OCI-LY7 (cell line): Measurements from ENCODE around the gene GALNT6. TPM values are rescaled to one million over a fixed set of nuclear protein-coding genes. Genes with fewer than 3 reads are reported as not detected.

Experiments used
- BruUV-seq: library from RNA; stranded (reverse); fragments of 400-500 nt; replicated peaks from 2 replicates; lab custom pipeline; 2021; lab: Mats Ljungman, UMichigan
- CTCF ChIA-PET: fragments of 300-600 bp; sonication (Branson Sonifier 250); formaldehyde crosslinking; loops from one replicate; lab custom pipeline; 2022; ENCODE audit warnings: antibody characterized with exemption; ENCODE audit not compliant: unreplicated experiment; lab: Charles Lee
- POLR2A ChIA-PET: fragments of 300-600 bp; sonication (Branson Sonifier 250); formaldehyde crosslinking; loops from one replicate; lab custom pipeline; 2022; ENCODE audit warnings: antibody characterized with exemption; lab: Charles Lee
- DNase-seq: peaks from one replicate; pipeline ENCODE4 v3.0.0-alpha.2; 2015; ENCODE audit warnings: low spot score
- H2AFZ ChIP-seq: fragments of 200-600 bp; sonication (generic), shearing (Covaris generic); 2 replicates; pipeline ENCODE4 v1.6.1; 2014; ENCODE audit warnings: mild to moderate bottlenecking, antibody characterized with exemption, low read length, moderate library complexity
- H3K27ac ChIP-seq: fragments of 200-600 bp; sonication (generic); 2 replicates; pipeline ENCODE4 v1.5.1; 2014; ENCODE audit warnings: mixed run types, low read depth, mild to moderate bottlenecking, moderate library complexity, low read length, inconsistent platforms; ENCODE audit not compliant: poor library complexity, severe bottlenecking
- H3K36me3 ChIP-seq: fragments of 200-600 bp; sonication (generic); 2 replicates; pipeline ENCODE4 v1.6.1; 2014; ENCODE audit warnings: mild to moderate bottlenecking, antibody characterized with exemption, low read length, moderate library complexity, mixed read lengths; ENCODE audit not compliant: insufficient read depth
- H3K4me1 ChIP-seq: fragments of 200-600 bp; sonication (generic); 2 replicates; pipeline ENCODE4 v1.5.1; 2014; ENCODE audit warnings: mild to moderate bottlenecking, low read length; ENCODE audit not compliant: insufficient read depth, poor library complexity, severe bottlenecking
- H3K4me2 ChIP-seq: fragments of 200-600 bp; sonication (generic); 2 replicates; pipeline ENCODE4 v1.6.1; 2014; ENCODE audit warnings: mild to moderate bottlenecking, low read length
- H3K4me3 ChIP-seq: fragments of 200-600 bp; sonication (generic); 2 replicates; pipeline ENCODE4 v1.5.1; 2014; ENCODE audit warnings: mild to moderate bottlenecking, low read depth, low read length; ENCODE audit not compliant: poor library complexity, severe bottlenecking
- H3K79me2 ChIP-seq: fragments of 200-600 bp; sonication (generic); 2 replicates; pipeline ENCODE4 v1.6.1; 2016; ENCODE audit warnings: low read depth, mild to moderate bottlenecking, low read length, moderate library complexity, mixed read lengths; ENCODE audit not compliant: insufficient read depth
- H3K9me2 ChIP-seq: fragments of 200-600 bp; sonication (generic); 2 replicates; pipeline ENCODE4 v1.6.1; 2016; ENCODE audit warnings: mild to moderate bottlenecking, low read length, mixed read lengths; ENCODE audit not compliant: insufficient read depth
- H3K9me3 ChIP-seq: fragments of 200-600 bp; sonication (generic); 2 replicates; pipeline ENCODE4 v1.6.1; 2014; ENCODE audit warnings: mild to moderate bottlenecking, mixed run types, low read length, mixed read lengths
- H4K20me1 ChIP-seq: fragments of 200-600 bp; sonication (generic); 2 replicates; pipeline ENCODE4 v1.6.1; 2014; ENCODE audit warnings: mild to moderate bottlenecking, antibody characterized with exemption, low read length, moderate library complexity, mixed read lengths; ENCODE audit not compliant: insufficient read depth
- EZH2phosphoT487 ChIP-seq: fragments of 200-600 bp; sonication (generic); IDR thresholded peaks from 2 replicates; pipeline ENCODE4 v1.6.1; 2018; ENCODE audit warnings: low read depth, borderline replicate concordance, mild to moderate bottlenecking, mixed run types, antibody characterized with exemption, low read length, moderate library complexity, mixed read lengths
- intact Hi-C: fragments of 100-400 bp; cut with micrococcal nuclease; formaldehyde crosslinking; loops from one replicate; pipeline ENCODE4 v1.10.0; 2022; ENCODE audit not compliant: unreplicated experiment
- total RNA-seq, 2 experiments: library from RNA; depleted of rRNA in 1 of 2; stranded (reverse); fragments of >200 nt in 1 of 2; shearing (Covaris generic) in 1 of 2; gene quantifications; 2 replicates each; pipeline ENCODE4 v1.2.3, GENCODE V29; 2014 to 2022
- TF ChIP-seq, protein P1 (sequence below): fragments of 200-600 bp; sonication (generic); conservative IDR thresholded peaks from 2 replicates; pipeline ENCODE4 v1.5.1; 2014; ENCODE audit warnings: mild to moderate bottlenecking, antibody characterized with exemption, low read length, moderate library complexity, mixed read lengths

The GALNT6 gene
- total RNA-seq, 2 experiments from 2014 or later: 1.4 to 4.8 TPM

DNA sequence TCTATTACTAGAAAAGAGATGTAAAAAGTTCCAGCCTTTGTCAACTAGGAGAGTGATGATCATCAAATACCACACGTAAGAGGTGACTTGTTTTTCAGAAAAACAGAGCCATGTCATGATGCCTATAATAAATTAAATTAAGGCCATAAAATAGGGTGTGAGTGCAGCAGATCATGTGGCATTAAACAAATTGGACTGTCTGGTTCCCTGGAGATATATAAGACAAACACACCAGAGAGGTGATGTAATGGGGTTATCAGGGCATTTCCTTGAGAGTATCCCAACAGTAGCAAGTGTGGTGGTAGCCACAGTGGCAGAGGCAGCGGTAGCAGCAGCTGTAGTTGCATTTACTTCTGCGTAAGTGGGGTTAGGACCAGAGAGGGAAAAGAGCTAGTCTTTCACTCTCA is 14.6 kb upstream of the GALNT6 start:
- H3K4me1 ChIP-seq: no peaks in the 10 kb centered on the region
- no peak for DNase-seq
- H3K4me3 ChIP-seq: no peak overlapping the region
- no peak overlapping the region for H2AFZ ChIP-seq
- TF ChIP-seq EZH2phosphoT487: no peak
- TF ChIP-seq, protein P1, sequence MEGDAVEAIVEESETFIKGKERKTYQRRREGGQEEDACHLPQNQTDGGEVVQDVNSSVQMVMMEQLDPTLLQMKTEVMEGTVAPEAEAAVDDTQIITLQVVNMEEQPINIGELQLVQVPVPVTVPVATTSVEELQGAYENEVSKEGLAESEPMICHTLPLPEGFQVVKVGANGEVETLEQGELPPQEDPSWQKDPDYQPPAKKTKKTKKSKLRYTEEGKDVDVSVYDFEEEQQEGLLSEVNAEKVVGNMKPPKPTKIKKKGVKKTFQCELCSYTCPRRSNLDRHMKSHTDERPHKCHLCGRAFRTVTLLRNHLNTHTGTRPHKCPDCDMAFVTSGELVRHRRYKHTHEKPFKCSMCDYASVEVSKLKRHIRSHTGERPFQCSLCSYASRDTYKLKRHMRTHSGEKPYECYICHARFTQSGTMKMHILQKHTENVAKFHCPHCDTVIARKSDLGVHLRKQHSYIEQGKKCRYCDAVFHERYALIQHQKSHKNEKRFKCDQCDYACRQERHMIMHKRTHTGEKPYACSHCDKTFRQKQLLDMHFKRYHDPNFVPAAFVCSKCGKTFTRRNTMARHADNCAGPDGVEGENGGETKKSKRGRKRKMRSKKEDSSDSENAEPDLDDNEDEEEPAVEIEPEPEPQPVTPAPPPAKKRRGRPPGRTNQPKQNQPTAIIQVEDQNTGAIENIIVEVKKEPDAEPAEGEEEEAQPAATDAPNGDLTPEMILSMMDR: no peak
- POLR2A ChIA-PET: no interaction called here
- H3K9me3 ChIP-seq: no peaks in the 10 kb centered on the region
- CTCF ChIA-PET: no interaction called here
- H3K4me2 ChIP-seq: no peak overlapping the region
- no peak overlapping the region for H3K27ac ChIP-seq
- H3K9me2 ChIP-seq: no peaks in the 10 kb centered on the region
- no peaks in the 10 kb centered on the region for H3K36me3 ChIP-seq
- no TSS peak for BruUV-seq
- no peaks in the 10 kb centered on the region for H4K20me1 ChIP-seq
- H3K79me2 ChIP-seq: no peaks in the 10 kb centered on the region
- intact Hi-C loops: no loop called here

DNA sequence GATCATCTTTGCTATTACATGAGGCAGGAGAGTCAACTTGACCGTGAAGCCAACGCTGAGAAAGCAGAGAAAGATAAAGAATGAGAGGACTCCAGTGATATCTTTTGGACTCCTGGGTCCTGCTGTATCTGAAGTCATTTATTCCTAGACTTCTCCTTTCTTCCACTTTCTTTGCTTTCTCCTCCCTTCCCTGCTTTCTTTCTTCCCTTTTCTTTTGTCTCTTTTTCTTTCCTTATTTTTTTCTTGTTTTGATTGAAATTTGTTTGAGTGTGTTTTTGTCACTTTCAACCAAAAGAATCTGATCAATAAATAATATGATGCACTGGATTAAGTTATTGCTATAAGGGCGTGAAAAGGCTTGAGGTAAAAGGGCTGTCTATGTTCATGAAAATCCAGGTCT is 13.4 kb upstream of the GALNT6 start:
- no peak overlapping the region for H2AFZ ChIP-seq
- intact Hi-C loops: no loop called here
- no peaks in the 10 kb centered on the region for H3K9me2 ChIP-seq
- TF ChIP-seq EZH2phosphoT487: no peak
- TF ChIP-seq, protein P1: no peak
- ChIA-PET POLR2A (interaction anchor here (0.7 kb wide), 1 partner anchor 68 kb away, joined by 4 read pairs; no protein-coding TSS in a partner anchor), CTCF (no interaction called here)
- no peaks in the 10 kb centered on the region for H3K9me3 ChIP-seq
- H3K4me2 ChIP-seq: no peak overlapping the region
- H3K79me2 ChIP-seq: no peaks in the 10 kb centered on the region
- no peaks in the 10 kb centered on the region for H3K4me1 ChIP-seq
- H3K27ac ChIP-seq: no peak overlapping the region
- BruUV-seq: no TSS peak
- DNase-seq: no peak
- H3K4me3 ChIP-seq: no peak overlapping the region
- no peaks in the 10 kb centered on the region for H3K36me3 ChIP-seq
- no peaks in the 10 kb centered on the region for H4K20me1 ChIP-seq

DNA sequence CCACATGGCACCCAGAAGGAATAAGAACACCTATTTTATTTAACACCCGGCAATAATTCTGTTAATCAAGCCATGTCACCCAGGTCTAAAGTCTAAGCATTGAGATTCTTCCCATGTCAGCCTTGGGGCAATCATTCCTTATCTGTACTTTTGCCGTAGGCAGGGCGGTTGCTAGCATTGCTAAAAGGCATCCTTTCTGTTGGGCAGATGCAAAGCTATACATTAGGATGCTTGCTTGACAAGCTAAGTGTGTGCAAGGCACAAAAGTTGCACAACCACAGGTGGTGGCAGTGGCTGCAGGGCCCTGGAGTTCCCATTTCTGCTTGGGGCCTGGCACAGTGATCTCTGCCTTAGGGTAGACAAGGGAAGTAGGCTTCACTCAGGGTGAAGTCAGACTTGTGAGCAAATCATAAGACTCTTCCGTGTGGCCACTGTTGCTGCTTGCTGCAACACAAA is 12.5 kb upstream of the GALNT6 start:
- no peak overlapping the region for H3K27ac ChIP-seq
- DNase-seq: no peak
- no peak for TF ChIP-seq EZH2phosphoT487
- TF ChIP-seq, protein P1: no peak
- POLR2A ChIA-PET: interaction anchor here (0.7 kb wide), 1 partner anchor 69 kb away, joined by 4 read pairs; no protein-coding TSS in a partner anchor
- no peaks in the 10 kb centered on the region for H3K4me1 ChIP-seq
- intact Hi-C loops: no loop called here
- no peaks in the 10 kb centered on the region for H3K9me3 ChIP-seq
- no peak overlapping the region for H3K4me3 ChIP-seq
- H3K9me2 ChIP-seq: no peaks in the 10 kb centered on the region
- BruUV-seq: no TSS peak
- H4K20me1 ChIP-seq: no peaks in the 10 kb centered on the region
- H2AFZ ChIP-seq: no peak overlapping the region
- no peak overlapping the region for H3K4me2 ChIP-seq
- CTCF ChIA-PET: no interaction called here
- no peaks in the 10 kb centered on the region for H3K79me2 ChIP-seq
- H3K36me3 ChIP-seq: no peaks in the 10 kb centered on the region
